MM.1S (cell line): ENCODE measurements around the gene LSR.

Source experiments
- EZH2 ChIP-seq: fragments of 300-600 bp; sonication (generic); optimal IDR thresholded peaks from 2 replicates; pipeline ENCODE3; 2017; ENCODE audit warnings: low read depth, mild to moderate bottlenecking, antibody characterized with exemption, low read length, mixed read lengths
- EZH2phosphoT487 ChIP-seq: fragments of 300-600 bp; sonication (generic); IDR thresholded peaks from 2 replicates; pipeline ENCODE4 v1.6.1; 2018; ENCODE audit warnings: antibody characterized with exemption, low read length
- TF ChIP-seq, protein P1 (sequence below): fragments of 300-600 bp; sonication (generic); IDR thresholded peaks from 2 replicates; pipeline ENCODE4 v1.5.1; 2016; ENCODE audit warnings: antibody characterized with exemption, low read length, mixed read lengths

DNA sequence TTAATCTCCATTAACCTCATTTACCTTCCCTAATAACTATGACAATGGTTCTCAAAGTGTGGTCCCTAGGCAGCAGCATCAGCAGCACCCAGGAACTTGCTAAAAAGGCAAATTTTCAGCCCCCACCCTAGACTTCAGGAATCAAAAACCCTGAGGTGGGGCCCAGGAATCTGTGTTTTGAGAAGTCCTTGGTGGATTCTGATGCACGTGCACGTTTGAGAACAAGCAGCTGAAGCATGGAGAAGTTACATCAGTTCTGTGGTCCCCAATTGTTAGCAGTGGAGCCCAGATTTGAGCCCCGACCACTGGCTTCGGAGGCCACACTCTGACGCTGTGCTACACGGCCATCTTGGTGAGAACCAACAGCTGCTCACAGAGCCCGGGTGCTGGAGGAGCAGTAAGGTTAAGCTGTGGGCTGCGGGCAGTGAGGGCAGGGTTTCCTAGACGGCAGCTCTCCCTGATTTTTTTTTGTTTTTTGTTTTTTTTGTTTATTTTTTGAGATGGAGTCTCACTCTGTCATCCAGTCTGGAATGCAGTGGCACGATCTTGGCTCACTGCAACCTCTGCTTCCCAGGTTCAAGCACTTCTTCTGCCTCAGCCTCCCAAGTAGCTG is 66.2 kb downstream of the LSR start:
- TF ChIP-seq, protein P1, sequence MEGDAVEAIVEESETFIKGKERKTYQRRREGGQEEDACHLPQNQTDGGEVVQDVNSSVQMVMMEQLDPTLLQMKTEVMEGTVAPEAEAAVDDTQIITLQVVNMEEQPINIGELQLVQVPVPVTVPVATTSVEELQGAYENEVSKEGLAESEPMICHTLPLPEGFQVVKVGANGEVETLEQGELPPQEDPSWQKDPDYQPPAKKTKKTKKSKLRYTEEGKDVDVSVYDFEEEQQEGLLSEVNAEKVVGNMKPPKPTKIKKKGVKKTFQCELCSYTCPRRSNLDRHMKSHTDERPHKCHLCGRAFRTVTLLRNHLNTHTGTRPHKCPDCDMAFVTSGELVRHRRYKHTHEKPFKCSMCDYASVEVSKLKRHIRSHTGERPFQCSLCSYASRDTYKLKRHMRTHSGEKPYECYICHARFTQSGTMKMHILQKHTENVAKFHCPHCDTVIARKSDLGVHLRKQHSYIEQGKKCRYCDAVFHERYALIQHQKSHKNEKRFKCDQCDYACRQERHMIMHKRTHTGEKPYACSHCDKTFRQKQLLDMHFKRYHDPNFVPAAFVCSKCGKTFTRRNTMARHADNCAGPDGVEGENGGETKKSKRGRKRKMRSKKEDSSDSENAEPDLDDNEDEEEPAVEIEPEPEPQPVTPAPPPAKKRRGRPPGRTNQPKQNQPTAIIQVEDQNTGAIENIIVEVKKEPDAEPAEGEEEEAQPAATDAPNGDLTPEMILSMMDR, result no peak
- no peak for TF ChIP-seq EZH2phosphoT487
- TF ChIP-seq EZH2, result no peak
